ENCODE results near the gene ITPK1.
"Not testable (repeated sequence)": the region's sequence is repeated elsewhere in the genome, so short reads cannot be mapped to it uniquely, and the experiment has no call there.

ITPK1 gene

GRCh38 chr14:93115821-93116675 is at the start of gene ITPK1:
Gene ITPK1 (minus strand): TSS chr14:93115925. CDS start chr14:93115163, 762 bp downstream.
- peak; percentile 84 for DNase-seq

GRCh38 chr14:93163564-93163963 is 47.8 kb upstream of the ITPK1 start:
- no peak for DNase-seq

- no peak for DNase-seq
Measured at GRCh38 chr14:93161411-93161940, 45.8 kb upstream of the ITPK1 start.

GRCh38 chr14:93160353-93160801 is 44.7 kb upstream of the ITPK1 start:
- no peak for DNase-seq

- not testable (repeated sequence) for DNase-seq
Measured at GRCh38 chr14:93159625-93160352, 44.1 kb upstream of the ITPK1 start.

GRCh38 chr14:93158349-93158748 is 42.6 kb upstream of the ITPK1 start:
- not testable (repeated sequence) for DNase-seq

- DNase-seq = no peak
Measured at GRCh38 chr14:93156693-93157369, 41.1 kb upstream of the ITPK1 start.

GRCh38 chr14:93155667-93156066 is 39.9 kb upstream of the ITPK1 start:
- DNase-seq = no peak

GRCh38 chr14:93153121-93153520 is 37.4 kb upstream of the ITPK1 start:
- DNase-seq = no peak

- no peak for DNase-seq
Measured at GRCh38 chr14:93150227-93151208, 34.8 kb upstream of the ITPK1 start.

- DNase-seq = no peak
Measured at GRCh38 chr14:93148979-93149378, 33.3 kb upstream of the ITPK1 start.

- DNase-seq = no peak
Measured at GRCh38 chr14:93146119-93146518, 30.4 kb upstream of the ITPK1 start.

- no peak for DNase-seq
Measured at GRCh38 chr14:93142854-93143652, 27.3 kb upstream of the ITPK1 start.

- no peak for DNase-seq
Measured at GRCh38 chr14:93137864-93138263, 22.1 kb upstream of the ITPK1 start.

GRCh38 chr14:93136508-93136907 is 20.8 kb upstream of the ITPK1 start:
- DNase-seq = not testable (repeated sequence)

GRCh38 chr14:93136009-93136408 is 20.3 kb upstream of the ITPK1 start:
- DNase-seq = no peak

- DNase-seq = no peak
Measured at GRCh38 chr14:93135399-93135798, 19.7 kb upstream of the ITPK1 start.

- no peak for DNase-seq
Measured at GRCh38 chr14:93133464-93133863, 17.7 kb upstream of the ITPK1 start.

GRCh38 chr14:93132472-93133065 is 16.8 kb upstream of the ITPK1 start:
- DNase-seq = no peak

GRCh38 chr14:93131257-93131820 is 15.6 kb upstream of the ITPK1 start:
- DNase-seq = not testable (repeated sequence)

Data from activated effector memory CD4-positive, alpha-beta T cell treated with anti-CD3 and anti-CD28 coated beads, Interleukin-2, amount 50 U/mL, for 16 hours (primary cell).